Neuron (in vitro differentiated cells): ENCODE results near the gene ZFAND3.
"Not testable (repeated sequence)": the region's sequence is repeated elsewhere in the genome, so short reads cannot be mapped to it uniquely, and the experiment has no call there.

Experiments used
- H2AFZ ChIP-seq: one replicate; pipeline ENCODE4 v1.6.1; 2013; ENCODE audit warnings: low read depth, mild to moderate bottlenecking, inconsistent platforms, low read length, moderate library complexity
- H3K27me3 ChIP-seq: one replicate; pipeline ENCODE4 v1.6.1; 2013; ENCODE audit warnings: low read length; ENCODE audit not compliant: insufficient read depth
- H3K36me3 ChIP-seq: one replicate; pipeline ENCODE4 v1.6.1; 2013; ENCODE audit warnings: low read length; ENCODE audit not compliant: insufficient read depth
- H3K4me1 ChIP-seq: one replicate; pipeline ENCODE4 v1.6.1; 2013; ENCODE audit warnings: low read length; ENCODE audit not compliant: insufficient read depth
- H3K4me3 ChIP-seq: 2 replicates; pipeline ENCODE4 v1.5.1; 2013; ENCODE audit warnings: mild to moderate bottlenecking, low read length, moderate library complexity
- H3K9me3 ChIP-seq: one replicate; pipeline ENCODE4 v1.6.1; 2013; ENCODE audit warnings: low read length

Gene ZFAND3

DNA sequence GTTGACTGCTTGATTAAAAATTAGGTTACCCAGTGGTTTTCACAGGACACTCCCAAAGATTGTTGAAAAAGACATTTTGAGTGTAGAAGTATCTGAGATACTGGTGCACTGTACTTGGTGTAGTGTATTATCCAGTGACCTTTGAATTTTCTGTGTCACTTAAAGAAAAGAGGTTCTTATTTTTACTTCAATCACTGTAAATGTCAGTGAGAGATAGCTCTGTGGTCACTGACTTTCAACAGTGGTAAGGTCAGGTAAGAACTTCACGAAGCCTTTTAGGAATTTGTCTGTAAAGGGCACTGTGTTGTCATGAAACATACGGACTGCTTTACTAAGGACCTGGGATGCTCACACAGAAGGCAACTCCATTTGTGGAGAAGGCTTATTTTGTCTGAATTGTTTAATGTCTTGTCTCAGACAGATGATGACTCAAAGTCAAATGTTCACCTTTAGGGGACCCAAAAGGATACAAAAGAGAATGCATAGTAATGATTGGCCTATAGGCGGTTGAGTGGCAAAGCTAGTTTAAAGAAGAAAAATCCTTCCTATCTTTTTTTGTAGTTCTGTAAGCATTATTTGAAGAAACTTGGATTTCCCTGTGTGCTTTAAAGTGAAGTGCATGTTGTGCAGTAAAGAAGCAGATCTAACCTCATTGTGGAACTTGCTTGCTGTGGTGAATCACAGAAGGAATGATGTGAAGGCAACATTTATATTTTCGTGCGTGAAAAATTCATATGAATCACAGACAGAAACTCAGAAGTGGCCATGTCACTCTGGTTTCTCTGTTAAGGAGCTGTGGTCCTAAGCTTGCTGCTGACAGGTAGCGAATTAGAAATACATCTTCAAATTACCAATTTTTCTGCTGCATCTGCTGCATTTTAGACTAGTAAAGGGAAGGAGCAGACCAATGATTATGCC, 47.3 kb downstream of the ZFAND3 start:
- peaks cover 9% of the 10 kb centered on the region for H3K4me1 ChIP-seq
- peaks cover 10% of the 10 kb centered on the region for H3K36me3 ChIP-seq
- H3K9me3 ChIP-seq: no peaks in the 10 kb centered on the region
- H2AFZ ChIP-seq: no peak overlapping the region
- no peaks in the 10 kb centered on the region for H3K27me3 ChIP-seq
- no peak overlapping the region for H3K4me3 ChIP-seq

DNA sequence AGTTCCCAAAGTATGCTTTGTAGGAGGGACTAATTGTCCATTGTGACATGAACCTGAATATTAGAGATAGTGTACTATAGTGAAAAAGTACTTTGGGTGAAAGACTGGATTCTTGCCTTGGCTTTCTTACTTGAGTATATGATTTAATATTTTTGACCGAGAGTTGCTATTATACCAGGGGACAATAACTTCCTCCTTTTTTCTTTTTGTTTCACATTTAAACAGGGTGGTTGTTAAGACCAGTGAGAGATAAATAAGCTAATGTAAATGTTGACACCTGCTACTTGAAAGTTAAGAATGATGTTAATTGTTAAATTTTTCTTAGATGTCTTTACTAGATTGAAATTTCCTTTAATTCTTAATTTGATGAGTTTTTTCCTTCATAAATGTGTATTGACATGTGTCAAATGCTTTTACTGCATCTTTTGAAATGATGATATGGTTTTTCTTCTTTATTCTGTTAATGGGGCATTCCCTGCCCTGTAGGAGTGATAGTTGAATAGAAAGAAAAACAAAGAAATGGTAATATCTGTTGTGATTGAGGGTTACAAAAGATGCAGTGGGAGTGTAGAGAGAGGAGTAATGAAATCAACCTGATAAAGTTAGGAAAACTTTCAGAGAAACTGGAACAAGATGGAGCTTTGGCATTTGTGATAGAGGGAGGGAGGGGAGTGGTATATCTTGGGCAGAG, 48.4 kb downstream of the ZFAND3 start:
- Histone ChIP-seq H3K27me3 (no peaks in the 10 kb centered on the region), H3K4me3 (no peak overlapping the region)

DNA sequence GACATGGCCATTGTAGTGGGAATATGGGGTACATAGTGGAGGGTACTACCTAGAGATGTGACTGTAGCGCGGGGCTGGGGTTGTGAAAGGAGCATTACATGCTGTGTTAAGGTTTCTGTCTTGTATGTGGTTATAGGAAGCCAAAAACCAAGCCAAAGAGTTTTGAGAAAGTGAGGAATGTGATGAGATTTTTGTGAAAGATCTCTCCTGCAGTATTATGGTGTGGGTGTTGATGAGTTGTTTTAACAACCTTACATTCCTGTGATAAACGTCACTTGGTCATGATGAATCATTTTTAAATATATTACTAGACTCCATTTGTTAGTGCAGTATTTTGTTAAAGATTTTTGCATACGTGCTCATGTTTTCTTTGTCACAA, 48.9 kb downstream of the ZFAND3 start:
- Histone ChIP-seq H3K27me3 (no peaks in the 10 kb centered on the region), H3K4me3 (no peak overlapping the region), H3K4me1 (peaks cover 9% of the 10 kb centered on the region), H3K36me3 (peaks cover 4% of the 10 kb centered on the region), H3K9me3 (peaks cover 5% of the 10 kb centered on the region), H2AFZ (no peak overlapping the region)

More for the DNA sequence above, 48.4 kb downstream of the ZFAND3 start:
- Histone ChIP-seq H3K36me3 (peaks cover 8% of the 10 kb centered on the region), H3K4me1 (peaks cover 9% of the 10 kb centered on the region), H2AFZ (no peak overlapping the region), H3K9me3 (peaks cover 5% of the 10 kb centered on the region)

DNA sequence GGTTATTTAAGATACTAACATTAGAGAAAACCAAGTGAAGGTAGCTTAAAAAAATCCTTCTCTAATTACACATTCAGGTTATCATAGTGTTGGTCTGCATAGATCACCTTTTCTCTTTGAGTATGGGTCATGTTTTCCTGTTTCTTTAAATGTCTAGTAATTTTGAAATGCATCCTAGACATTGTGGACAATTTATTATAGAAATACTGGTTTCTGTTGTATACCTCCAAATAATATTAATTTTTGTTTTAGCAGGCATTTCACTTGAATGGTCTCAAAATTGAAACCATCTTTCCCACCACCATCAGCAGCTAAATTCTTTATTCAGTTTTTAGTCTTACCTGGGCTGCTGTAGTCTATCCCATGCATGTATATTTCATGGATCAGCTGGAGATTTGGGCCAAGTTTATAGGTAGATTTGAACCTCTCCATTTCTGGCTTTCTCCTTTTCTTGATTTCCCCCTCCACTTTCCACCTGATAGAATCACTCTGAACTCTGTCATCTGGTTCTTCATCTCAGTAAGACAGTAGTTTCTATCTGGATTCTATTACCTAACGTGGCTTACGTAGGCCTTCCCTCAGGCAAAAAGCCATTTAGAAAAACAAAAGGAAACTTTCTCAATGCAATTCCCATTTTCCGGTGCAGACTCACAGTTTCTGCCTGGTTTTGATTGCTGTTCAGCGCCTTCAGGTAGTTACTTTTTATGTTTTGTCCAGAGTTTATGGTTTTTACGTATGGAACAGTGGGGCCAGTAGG, 52.3 kb downstream of the ZFAND3 start:
- H3K27me3 ChIP-seq: no peaks in the 10 kb centered on the region
- no peak overlapping the region for H2AFZ ChIP-seq
- H3K4me1 ChIP-seq: peaks cover 5% of the 10 kb centered on the region
- H3K36me3 ChIP-seq: no peaks in the 10 kb centered on the region
- H3K9me3 ChIP-seq: peaks cover 7% of the 10 kb centered on the region
- H3K4me3 ChIP-seq: no peak overlapping the region

DNA sequence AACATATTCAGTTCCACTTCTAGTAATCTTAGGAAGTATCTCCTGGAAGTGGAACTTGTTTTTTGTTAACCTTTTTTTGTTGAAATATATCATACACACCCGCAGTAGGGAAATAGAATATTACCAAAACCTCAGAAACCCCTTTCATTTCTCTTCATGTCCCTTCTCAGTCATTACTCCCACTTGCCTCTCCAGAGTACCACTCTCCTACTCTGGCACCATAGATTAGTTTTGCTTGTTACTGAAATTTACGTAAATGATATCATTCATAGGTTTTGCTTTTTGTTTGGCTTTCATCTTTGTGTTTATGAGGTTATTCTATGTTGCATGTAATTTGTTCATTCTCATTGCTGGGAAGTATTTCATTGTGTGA, 52.8 kb downstream of the ZFAND3 start:
- no peaks in the 10 kb centered on the region for H3K27me3 ChIP-seq
- H3K4me3 ChIP-seq: no peak overlapping the region
- peaks cover 7% of the 10 kb centered on the region for H3K9me3 ChIP-seq
- H3K4me1 ChIP-seq: no peaks in the 10 kb centered on the region
- no peak overlapping the region for H2AFZ ChIP-seq
- H3K36me3 ChIP-seq: no peaks in the 10 kb centered on the region

DNA sequence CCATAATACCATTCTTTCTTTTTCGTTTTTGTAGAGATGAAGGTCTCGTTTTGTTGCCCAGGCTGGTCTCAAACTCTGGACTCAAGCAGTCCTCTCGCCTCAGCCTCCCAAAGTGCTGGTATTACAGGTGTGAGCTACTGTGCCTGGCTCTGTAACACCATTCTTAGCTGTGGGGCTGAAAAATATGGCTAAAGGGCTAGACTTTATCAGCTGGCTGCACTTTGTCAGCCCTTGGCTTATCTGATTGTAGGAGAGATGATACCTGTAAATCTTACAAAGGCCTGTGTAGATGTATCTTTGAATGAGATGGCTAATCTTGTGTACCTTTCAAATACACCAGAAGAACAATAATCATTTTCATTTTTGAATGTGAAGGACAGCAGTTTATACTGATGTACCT, 55.2 kb downstream of the ZFAND3 start:
- Histone ChIP-seq H3K9me3 (peaks cover 7% of the 10 kb centered on the region), H3K36me3 (no peaks in the 10 kb centered on the region), H3K27me3 (no peaks in the 10 kb centered on the region), H2AFZ (no peak overlapping the region), H3K4me1 (no peaks in the 10 kb centered on the region), H3K4me3 (no peak overlapping the region)

DNA sequence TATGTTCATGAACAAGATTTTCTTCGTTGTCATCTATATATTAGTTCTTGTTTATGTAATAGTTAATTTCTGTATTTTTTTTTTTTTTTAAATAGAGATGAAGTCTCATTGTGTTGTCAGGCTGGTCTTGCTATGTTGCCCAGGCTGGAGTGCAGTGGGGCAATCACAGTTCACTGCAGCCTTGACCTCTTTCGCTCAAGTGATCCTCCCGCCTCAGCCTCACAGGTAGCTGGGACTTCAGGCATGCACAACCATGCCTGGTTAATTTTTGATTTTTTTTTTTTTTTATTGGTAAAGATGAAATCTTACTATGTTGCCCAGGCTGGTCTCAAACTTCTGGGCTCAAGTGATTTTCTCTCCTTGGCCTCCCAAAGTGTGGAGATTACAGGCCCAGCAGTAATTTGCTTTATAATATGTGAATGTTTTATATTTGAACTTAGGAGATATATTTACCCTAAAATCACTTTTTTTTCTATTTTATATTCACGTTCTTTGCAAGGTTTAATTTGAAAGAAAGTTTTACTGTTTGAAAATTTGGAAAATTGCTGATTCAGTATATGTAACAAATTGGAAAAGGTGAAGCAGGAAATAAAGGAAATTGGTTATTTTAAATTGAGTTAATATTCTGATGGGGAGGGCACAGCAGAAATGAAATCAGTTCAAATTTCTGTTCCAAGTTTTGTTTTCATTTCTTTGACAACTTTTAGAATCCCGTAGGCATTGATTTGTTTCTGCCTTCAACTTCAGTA, 56.2 kb downstream of the ZFAND3 start:
- no peaks in the 10 kb centered on the region for H3K27me3 ChIP-seq
- no peak overlapping the region for H3K4me3 ChIP-seq
- no peaks in the 10 kb centered on the region for H3K36me3 ChIP-seq
- H2AFZ ChIP-seq: no peak overlapping the region
- H3K9me3 ChIP-seq: peaks cover 7% of the 10 kb centered on the region
- H3K4me1 ChIP-seq: no peaks in the 10 kb centered on the region

DNA sequence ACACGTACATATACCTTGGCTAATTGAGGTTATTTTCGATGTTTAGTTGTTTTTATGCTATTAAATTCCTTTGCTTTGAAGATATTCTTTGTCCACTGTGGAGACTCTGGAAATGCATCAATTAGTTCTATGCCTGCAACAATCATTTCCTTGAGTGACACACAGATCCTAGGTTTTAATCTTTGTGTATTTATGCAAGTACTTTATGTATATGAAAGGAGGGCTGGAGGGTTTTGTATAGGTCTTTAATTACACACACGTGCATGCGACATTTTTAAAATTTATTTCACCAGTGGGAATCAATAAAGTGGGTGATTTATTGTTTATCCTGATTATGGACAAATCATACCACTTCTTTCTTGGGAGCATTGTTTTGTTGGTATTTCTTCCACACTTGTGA, 57.3 kb downstream of the ZFAND3 start:
- Histone ChIP-seq H3K27me3 (no peaks in the 10 kb centered on the region), H3K9me3 (peaks cover 7% of the 10 kb centered on the region), H3K36me3 (no peaks in the 10 kb centered on the region), H2AFZ (no peak overlapping the region), H3K4me3 (no peak overlapping the region), H3K4me1 (no peaks in the 10 kb centered on the region)

DNA sequence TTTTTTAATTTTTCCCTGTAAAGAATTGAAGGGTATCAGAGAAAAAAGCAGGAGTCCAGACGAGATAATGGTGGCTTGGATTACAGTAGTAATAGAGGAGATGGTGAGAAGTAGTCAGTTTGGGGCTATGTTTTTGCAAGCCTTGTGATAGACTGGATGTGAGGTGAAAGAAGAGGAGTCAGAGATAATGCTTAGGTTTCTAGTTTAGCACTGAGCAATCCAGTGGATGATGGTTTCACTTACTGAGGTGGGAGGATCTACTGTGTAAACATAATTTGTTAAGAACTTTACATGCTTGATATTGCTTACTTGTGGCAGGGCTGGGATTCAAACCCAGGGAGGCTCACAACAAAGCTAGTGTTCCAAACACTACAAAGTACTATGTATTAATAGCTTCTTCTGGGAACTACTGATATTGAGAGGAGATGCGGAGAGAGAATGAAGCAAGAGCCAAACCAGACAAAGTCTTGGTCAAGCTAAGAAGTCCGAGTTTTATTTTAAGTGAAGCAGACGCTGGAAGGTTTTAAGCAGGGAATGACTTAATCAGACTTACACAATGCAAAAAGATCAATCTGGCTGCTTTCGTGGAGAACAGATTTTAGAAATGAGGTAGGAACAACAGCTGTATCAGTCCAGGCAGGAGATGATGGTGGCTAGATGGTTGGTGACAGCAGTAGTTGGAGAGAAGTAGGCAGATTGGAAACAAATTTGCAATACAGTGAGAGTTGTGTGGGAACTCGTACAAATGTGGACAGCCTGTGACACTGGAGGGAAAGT, 58.0 kb downstream of the ZFAND3 start:
- H3K36me3 ChIP-seq: no peaks in the 10 kb centered on the region
- H3K27me3 ChIP-seq: no peaks in the 10 kb centered on the region
- no peak overlapping the region for H2AFZ ChIP-seq
- H3K4me1 ChIP-seq: no peaks in the 10 kb centered on the region
- H3K4me3 ChIP-seq: no peak overlapping the region
- peaks cover 4% of the 10 kb centered on the region for H3K9me3 ChIP-seq

DNA sequence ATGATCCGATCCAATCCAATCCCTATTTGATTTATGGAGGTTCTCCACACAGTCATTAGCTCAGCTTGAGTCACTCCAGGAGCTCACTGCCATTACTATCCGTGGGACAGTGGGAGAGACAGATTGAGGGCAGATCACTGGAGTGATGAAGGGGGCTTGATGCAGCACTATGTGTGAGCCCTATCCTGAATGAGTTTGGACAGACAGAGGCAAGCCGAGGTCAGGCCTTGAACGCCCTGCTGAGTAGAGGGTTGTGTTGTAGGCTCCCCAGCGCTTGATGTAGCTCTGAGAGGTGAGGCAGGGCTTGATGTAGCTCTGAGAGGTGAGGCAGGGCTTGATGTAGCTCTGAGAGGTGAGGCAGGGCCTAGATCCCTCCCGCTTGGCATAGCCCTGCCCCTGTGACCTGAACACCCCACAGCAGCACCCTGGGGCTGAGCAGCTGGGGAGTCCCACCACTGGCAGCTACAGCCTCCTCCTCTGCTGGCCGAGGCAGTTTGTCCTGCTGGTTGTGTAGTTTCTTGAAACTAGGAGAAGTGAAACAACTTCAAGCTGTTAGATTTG, 58.7 kb downstream of the ZFAND3 start:
- no peaks in the 10 kb centered on the region for H3K36me3 ChIP-seq
- no peaks in the 10 kb centered on the region for H3K27me3 ChIP-seq
- H3K4me1 ChIP-seq: no peaks in the 10 kb centered on the region
- H2AFZ ChIP-seq: no peak overlapping the region
- no peak overlapping the region for H3K4me3 ChIP-seq
- peaks cover 2% of the 10 kb centered on the region for H3K9me3 ChIP-seq

DNA sequence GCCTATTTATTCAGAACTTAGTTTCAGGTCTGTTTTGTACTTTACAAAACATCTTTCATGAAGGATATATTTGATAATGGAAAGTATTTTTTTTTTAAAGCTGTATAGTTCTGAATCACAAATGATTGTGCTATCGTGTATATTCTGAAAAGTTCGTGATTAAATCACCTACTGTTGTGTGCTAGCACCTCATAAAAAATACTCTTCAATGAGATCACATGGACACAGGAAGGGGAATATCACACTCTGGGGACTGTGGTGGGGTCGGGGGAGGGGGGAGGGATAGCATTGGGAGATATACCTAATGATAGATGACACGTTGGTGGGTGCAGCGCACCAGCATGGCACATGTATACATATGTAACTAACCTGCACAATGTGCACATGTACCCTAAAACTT, 61.1 kb downstream of the ZFAND3 start:
- H3K36me3 ChIP-seq, H3K4me3 ChIP-seq, H3K27me3 ChIP-seq, H3K4me1 ChIP-seq, H3K9me3 ChIP-seq, H2AFZ ChIP-seq: not testable (repeated sequence)

DNA sequence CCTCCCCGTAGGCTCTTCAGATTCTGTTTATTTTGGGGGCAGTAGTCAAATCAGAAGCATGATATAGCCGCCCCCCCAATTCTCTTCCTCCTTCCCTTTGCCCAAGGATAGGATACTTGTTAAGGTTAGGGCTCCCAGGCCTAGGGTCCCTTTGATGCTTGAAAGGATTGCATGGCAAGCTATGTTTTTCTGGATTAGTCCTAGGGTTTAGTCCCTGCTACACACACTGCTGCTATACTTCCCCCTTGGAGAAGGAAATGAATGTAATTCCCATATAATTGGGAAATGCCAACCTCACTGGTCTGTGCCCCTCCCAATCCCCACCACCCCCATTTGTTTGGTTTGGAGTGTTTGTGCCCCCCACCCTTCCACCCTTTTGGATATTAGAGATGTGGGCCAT, 62.8 kb downstream of the ZFAND3 start:
- no peak overlapping the region for H2AFZ ChIP-seq

More for the DNA sequence above, 62.8 kb downstream of the ZFAND3 start:
- H3K27me3 ChIP-seq: no peaks in the 10 kb centered on the region
- no peaks in the 10 kb centered on the region for H3K36me3 ChIP-seq
- H3K4me1 ChIP-seq: no peaks in the 10 kb centered on the region
- no peaks in the 10 kb centered on the region for H3K9me3 ChIP-seq
- H3K4me3 ChIP-seq: no peak overlapping the region
